ENCODE measurements around the gene ANXA6. TPM values are rescaled to one million over a fixed set of nuclear protein-coding genes. Genes with fewer than 3 reads are reported as not detected.

ANXA6 gene
- total and polyA plus RNA-seq, 10 of the 15 experiments (the other 5 are each of a cell fraction or from before 2014, with no cell fraction given): 44.0 to 571 (median 465) TPM

DNA sequence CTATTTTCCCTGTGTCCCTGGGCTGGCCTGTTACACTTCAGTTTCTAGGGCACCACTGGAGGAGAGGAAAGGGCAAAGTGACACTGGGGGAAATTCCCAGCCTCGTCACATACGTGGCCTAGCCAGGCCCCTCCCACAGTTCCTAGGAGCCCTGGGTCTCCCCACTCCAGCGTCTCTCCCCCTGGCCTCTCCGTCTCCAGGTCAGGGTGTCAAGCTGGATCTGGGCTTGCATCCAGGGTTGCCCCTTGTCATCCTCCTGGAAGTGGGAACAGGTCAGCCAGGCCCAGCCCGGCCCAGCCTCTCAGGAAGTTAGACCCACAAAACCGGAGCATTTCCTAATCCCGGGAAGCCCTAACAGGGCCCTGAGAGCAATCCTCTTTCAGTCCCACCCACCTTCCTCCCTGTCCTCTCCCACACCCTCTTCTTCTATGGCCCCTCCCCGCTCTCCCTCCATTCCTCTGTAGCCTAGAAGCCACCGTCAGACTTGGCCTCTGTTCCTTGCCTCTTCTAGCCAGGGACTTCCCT, 72.0 kb downstream of the ANXA6 start (continued):
- peak; percentile 71 for TF ChIP-seq POLR2A (IDR thresholded peaks at IDR 0.05; ENCODE audit: low read depth, low read length)
- no peak for TF ChIP-seq MYB (IDR thresholded peaks at IDR 0.05; ENCODE audit: borderline replicate concordance, low read depth, low read length)
- no peak for TF ChIP-seq ZBTB11 (CRISPR knock-in tag; IDR thresholded peaks at IDR 0.05)
- TF ChIP-seq HDAC6 (IDR thresholded peaks at IDR 0.05; ENCODE audit: unreplicated experiment): no peak
- TF ChIP-seq HCFC1 (IDR thresholded peaks at IDR 0.05; ENCODE audit: low read length): no peak
- TF ChIP-seq DPF2 (IDR thresholded peaks at IDR 0.05): 0 out of 2 replicates have a peak, but pooled peaks have one; percentile 29
- no peak for TF ChIP-seq NR2C1 (IDR thresholded peaks at IDR 0.05)
- TF ChIP-seq ZBTB4 (CRISPR knock-in tag; IDR thresholded peaks at IDR 0.05): no peak
- TF ChIP-seq RAD51 (IDR thresholded peaks at IDR 0.05): no peak
- TF ChIP-seq IKZF2 (IDR thresholded peaks at IDR 0.05): peak; percentile 75 to 82
- TF ChIP-seq POU2F2 (IDR thresholded peaks at IDR 0.05; ENCODE audit: borderline replicate concordance, low read depth, low read length): no peak
- no peak for TF ChIP-seq ZZZ3 (IDR thresholded peaks at IDR 0.05; ENCODE audit: control insufficient read depth, insufficient read length, low read depth)
- TF ChIP-seq, protein P1, sequence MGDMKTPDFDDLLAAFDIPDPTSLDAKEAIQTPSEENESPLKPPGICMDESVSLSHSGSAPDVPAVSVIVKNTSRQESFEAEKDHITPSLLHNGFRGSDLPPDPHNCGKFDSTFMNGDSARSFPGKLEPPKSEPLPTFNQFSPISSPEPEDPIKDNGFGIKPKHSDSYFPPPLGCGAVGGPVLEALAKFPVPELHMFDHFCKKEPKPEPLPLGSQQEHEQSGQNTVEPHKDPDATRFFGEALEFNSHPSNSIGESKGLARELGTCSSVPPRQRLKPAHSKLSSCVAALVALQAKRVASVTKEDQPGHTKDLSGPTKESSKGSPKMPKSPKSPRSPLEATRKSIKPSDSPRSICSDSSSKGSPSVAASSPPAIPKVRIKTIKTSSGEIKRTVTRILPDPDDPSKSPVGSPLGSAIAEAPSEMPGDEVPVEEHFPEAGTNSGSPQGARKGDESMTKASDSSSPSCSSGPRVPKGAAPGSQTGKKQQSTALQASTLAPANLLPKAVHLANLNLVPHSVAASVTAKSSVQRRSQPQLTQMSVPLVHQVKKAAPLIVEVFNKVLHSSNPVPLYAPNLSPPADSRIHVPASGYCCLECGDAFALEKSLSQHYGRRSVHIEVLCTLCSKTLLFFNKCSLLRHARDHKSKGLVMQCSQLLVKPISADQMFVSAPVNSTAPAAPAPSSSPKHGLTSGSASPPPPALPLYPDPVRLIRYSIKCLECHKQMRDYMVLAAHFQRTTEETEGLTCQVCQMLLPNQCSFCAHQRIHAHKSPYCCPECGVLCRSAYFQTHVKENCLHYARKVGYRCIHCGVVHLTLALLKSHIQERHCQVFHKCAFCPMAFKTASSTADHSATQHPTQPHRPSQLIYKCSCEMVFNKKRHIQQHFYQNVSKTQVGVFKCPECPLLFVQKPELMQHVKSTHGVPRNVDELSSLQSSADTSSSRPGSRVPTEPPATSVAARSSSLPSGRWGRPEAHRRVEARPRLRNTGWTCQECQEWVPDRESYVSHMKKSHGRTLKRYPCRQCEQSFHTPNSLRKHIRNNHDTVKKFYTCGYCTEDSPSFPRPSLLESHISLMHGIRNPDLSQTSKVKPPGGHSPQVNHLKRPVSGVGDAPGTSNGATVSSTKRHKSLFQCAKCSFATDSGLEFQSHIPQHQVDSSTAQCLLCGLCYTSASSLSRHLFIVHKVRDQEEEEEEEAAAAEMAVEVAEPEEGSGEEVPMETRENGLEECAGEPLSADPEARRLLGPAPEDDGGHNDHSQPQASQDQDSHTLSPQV (IDR thresholded peaks at IDR 0.05): no peak
- TF ChIP-seq, protein P2, sequence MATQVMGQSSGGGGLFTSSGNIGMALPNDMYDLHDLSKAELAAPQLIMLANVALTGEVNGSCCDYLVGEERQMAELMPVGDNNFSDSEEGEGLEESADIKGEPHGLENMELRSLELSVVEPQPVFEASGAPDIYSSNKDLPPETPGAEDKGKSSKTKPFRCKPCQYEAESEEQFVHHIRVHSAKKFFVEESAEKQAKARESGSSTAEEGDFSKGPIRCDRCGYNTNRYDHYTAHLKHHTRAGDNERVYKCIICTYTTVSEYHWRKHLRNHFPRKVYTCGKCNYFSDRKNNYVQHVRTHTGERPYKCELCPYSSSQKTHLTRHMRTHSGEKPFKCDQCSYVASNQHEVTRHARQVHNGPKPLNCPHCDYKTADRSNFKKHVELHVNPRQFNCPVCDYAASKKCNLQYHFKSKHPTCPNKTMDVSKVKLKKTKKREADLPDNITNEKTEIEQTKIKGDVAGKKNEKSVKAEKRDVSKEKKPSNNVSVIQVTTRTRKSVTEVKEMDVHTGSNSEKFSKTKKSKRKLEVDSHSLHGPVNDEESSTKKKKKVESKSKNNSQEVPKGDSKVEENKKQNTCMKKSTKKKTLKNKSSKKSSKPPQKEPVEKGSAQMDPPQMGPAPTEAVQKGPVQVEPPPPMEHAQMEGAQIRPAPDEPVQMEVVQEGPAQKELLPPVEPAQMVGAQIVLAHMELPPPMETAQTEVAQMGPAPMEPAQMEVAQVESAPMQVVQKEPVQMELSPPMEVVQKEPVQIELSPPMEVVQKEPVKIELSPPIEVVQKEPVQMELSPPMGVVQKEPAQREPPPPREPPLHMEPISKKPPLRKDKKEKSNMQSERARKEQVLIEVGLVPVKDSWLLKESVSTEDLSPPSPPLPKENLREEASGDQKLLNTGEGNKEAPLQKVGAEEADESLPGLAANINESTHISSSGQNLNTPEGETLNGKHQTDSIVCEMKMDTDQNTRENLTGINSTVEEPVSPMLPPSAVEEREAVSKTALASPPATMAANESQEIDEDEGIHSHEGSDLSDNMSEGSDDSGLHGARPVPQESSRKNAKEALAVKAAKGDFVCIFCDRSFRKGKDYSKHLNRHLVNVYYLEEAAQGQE (IDR thresholded peaks at IDR 0.05; ENCODE audit: low read depth, low read length): no peak
- 0 out of 2 replicates have a peak, but pooled peaks have one; percentile 29 for TF ChIP-seq GATAD2B (conservative IDR thresholded peaks at IDR 0.05; ENCODE audit: low read depth)
- TF ChIP-seq CREM (IDR thresholded peaks at IDR 0.05; ENCODE audit: low read depth): peak; percentile 75
- no peak for TF ChIP-seq EGR1 (IDR thresholded peaks at IDR 0.05; ENCODE audit: borderline replicate concordance in 1 of 2, low read depth in 2 of 2, low read length in 2 of 2)
